Measurements from ENCODE around the gene KLF13.

Gene KLF13

GRCh38 chr15:31303726-31304648 lies 22.6 kb upstream of the KLF13 start:
- no peak for DNase-seq (ENCODE audit: low read depth, low spot score)
- TF ChIP-seq CTCF (IDR thresholded peaks at IDR 0.05; ENCODE audit: low read depth, low read length) = no peak
- in situ Hi-C loops (cut with HindIII; ENCODE audit: low sequenced_read_pairs) = no loop called here

GRCh38 chr15:31304751-31305365 lies 21.8 kb upstream of the KLF13 start:
- in situ Hi-C loops (cut with HindIII; ENCODE audit: low sequenced_read_pairs) = no loop called here
- TF ChIP-seq CTCF (IDR thresholded peaks at IDR 0.05; ENCODE audit: low read depth, low read length) = no peak
- H3K4me3 ChIP-seq (ENCODE audit: low read depth, low read length) = no peak overlapping the region
- no peak for DNase-seq (ENCODE audit: low read depth, low spot score)

More at GRCh38 chr15:31303726-31304648, 22.6 kb upstream of the KLF13 start:
- H3K4me3 ChIP-seq (ENCODE audit: low read depth, low read length) = no peak overlapping the region

GRCh38 chr15:31305375-31305774 lies 21.3 kb upstream of the KLF13 start:
- in situ Hi-C loops (cut with HindIII; ENCODE audit: low sequenced_read_pairs) = no loop called here
- DNase-seq (ENCODE audit: low read depth, low spot score) = no peak
- H3K4me3 ChIP-seq (ENCODE audit: low read depth, low read length) = no peak overlapping the region
- no peak for TF ChIP-seq CTCF (IDR thresholded peaks at IDR 0.05; ENCODE audit: low read depth, low read length)

DNA sequence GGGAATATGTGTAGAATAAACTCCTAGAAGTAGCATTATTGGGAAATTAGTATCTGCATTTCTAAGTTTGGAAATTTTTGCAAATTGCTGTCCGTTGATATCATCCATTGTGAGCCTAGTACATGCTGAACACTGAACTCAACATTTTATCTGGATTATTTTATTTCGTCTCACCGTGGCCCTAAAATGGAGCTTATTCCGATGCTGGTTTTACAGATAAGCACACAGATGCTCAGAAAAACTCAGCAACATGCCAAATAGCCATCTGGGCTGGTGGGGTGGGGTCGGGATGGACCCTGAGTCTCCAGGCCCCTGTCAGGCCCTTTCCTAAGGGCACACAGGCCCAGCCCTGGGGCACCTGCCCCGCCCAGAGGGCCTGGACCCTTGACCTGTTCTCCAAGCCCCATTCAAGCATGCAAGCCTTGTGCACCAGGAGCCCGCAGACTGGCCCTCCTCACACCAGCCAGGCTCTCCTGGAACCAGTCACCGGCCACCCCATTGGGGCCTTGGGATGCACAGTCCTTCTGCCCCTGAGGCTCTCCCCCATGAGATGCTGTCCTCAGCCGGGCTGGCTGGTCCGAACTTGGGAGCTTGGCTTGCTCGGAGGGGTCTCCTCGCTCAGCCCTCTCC lies 20.7 kb upstream of the KLF13 start:
- no peak overlapping the region for H3K4me3 ChIP-seq (ENCODE audit: low read depth, low read length)
- in situ Hi-C loops (cut with HindIII; ENCODE audit: low sequenced_read_pairs) = no loop called here
- TF ChIP-seq CTCF (IDR thresholded peaks at IDR 0.05; ENCODE audit: low read depth, low read length) = no peak
- DNase-seq (ENCODE audit: low read depth, low spot score) = no peak

DNA sequence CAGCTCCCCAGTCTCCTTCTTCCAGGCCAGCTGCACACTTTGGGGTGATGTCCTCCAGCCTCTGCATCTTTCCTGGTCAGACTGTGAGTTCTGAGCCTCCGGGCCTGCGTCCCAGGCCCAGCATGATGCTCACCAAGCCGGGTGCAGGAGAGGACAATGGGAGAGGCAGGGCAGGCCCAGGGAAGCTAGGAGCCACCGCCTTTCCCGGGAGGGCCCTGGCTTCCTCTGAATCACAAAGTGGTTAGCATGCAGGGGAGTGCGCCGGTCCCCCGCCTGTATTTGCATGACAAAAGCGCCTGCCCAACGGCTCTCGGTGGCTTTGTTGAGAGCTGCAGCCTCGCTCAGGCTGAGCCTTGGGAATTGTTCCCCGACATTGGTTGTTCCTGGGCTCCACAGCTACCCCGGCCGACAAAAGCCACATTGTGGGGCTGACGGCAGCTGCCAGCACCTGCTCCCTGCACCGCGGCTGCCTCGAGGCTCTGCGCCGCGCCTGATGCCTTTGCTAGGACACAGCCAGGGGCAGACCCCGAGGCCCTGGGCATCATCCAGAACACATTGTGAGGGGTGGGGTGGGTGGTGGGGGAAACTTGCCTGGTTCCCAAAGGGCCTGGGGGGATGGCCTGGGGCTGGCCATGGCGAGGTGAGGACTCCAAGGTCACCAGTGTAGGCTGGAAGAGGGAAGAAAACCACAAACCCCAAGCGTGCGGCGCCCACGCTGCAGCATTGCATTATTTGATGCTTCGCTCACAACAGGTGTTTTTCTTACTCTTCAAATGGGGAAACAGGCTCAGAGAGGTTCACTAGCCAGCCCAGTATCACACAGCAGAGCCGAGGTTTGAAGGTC lies 20.0 kb upstream of the KLF13 start:
- TF ChIP-seq CTCF (IDR thresholded peaks at IDR 0.05; ENCODE audit: low read depth, low read length) = no peak
- H3K4me3 ChIP-seq (ENCODE audit: low read depth, low read length) = no peak overlapping the region
- peak; percentile 38 for DNase-seq (ENCODE audit: low read depth, low spot score)
- in situ Hi-C loops (cut with HindIII; ENCODE audit: low sequenced_read_pairs) = no loop called here
